BE2C (cell line): ENCODE results near the gene LYPD3.

ENCODE experiments used
- DNase-seq: peaks from one replicate; pipeline ENCODE4 v3.0.0-alpha.2; 2020
- H3K27me3 ChIP-seq: fragments of 250-450 bp; sonication (Bioruptor Pico); 2 replicates; pipeline ENCODE4 v1.5.1; 2020; ENCODE audit warnings: mild to moderate bottlenecking
- H3K36me3 ChIP-seq: fragments of 250-450 bp; sonication (Bioruptor Pico); 2 replicates; pipeline ENCODE4 v1.5.1; 2020; ENCODE audit warnings: mild to moderate bottlenecking
- H3K4me1 ChIP-seq: fragments of 250-450 bp; sonication (Bioruptor Pico); 2 replicates; pipeline ENCODE4 v1.5.1; 2020
- H3K4me3 ChIP-seq: 2 replicates; pipeline ENCODE4 v1.5.1; 2011; ENCODE audit warnings: low read depth, low read length
- H3K9me3 ChIP-seq: fragments of 250-450 bp; sonication (Bioruptor Pico); 2 replicates; pipeline ENCODE4 v1.5.1; 2020
- CTCF ChIP-seq: IDR thresholded peaks from 2 replicates; pipeline ENCODE4 v1.5.1; 2012; ENCODE audit warnings: mild to moderate bottlenecking, low read depth, low read length

The LYPD3 gene

GRCh38 chr19:43482193-43482592 is 16.8 kb upstream of the LYPD3 start:
- Histone ChIP-seq H3K4me1 (no peaks in the 10 kb centered on the region), H3K4me3 (no peak overlapping the region), H3K27me3 (no peaks in the 10 kb centered on the region), H3K36me3 (no peaks in the 10 kb centered on the region), H3K9me3 (no peaks in the 10 kb centered on the region)
- TF ChIP-seq CTCF = no peak
- no peak for DNase-seq

- no peak for TF ChIP-seq CTCF
- H3K4me1 ChIP-seq = no peaks in the 10 kb centered on the region
These were observed 16.3 kb upstream of the LYPD3 start for GRCh38 chr19:43481701-43482100.

GRCh38 chr19:43480574-43480973 is 15.2 kb upstream of the LYPD3 start:
- no peaks in the 10 kb centered on the region for H3K27me3 ChIP-seq
- H3K36me3 ChIP-seq = no peaks in the 10 kb centered on the region
- DNase-seq = no peak
- H3K4me1 ChIP-seq = no peaks in the 10 kb centered on the region
- H3K4me3 ChIP-seq = no peak overlapping the region
- no peak for TF ChIP-seq CTCF
- H3K9me3 ChIP-seq = no peaks in the 10 kb centered on the region

More at GRCh38 chr19:43481701-43482100, 16.3 kb upstream of the LYPD3 start:
- H3K36me3 ChIP-seq = no peaks in the 10 kb centered on the region
- DNase-seq = no peak
- H3K9me3 ChIP-seq = no peaks in the 10 kb centered on the region
- H3K4me3 ChIP-seq = no peak overlapping the region
- no peaks in the 10 kb centered on the region for H3K27me3 ChIP-seq

- TF ChIP-seq CTCF = no peak
- DNase-seq = no peak
- H3K9me3 ChIP-seq = no peaks in the 10 kb centered on the region
- no peaks in the 10 kb centered on the region for H3K4me1 ChIP-seq
- no peaks in the 10 kb centered on the region for H3K27me3 ChIP-seq
- H3K36me3 ChIP-seq = no peaks in the 10 kb centered on the region
- H3K4me3 ChIP-seq = no peak overlapping the region
These were observed 14.7 kb upstream of the LYPD3 start for GRCh38 chr19:43479961-43480561.

GRCh38 chr19:43479226-43479625 is 13.8 kb upstream of the LYPD3 start:
- no peaks in the 10 kb centered on the region for H3K27me3 ChIP-seq
- H3K4me1 ChIP-seq = no peaks in the 10 kb centered on the region
- H3K36me3 ChIP-seq = no peaks in the 10 kb centered on the region
- H3K9me3 ChIP-seq = no peaks in the 10 kb centered on the region
- no peak for TF ChIP-seq CTCF
- H3K4me3 ChIP-seq = no peak overlapping the region
- no peak for DNase-seq

GRCh38 chr19:43478323-43478722 is 12.9 kb upstream of the LYPD3 start:
- Histone ChIP-seq H3K4me1 (no peaks in the 10 kb centered on the region), H3K4me3 (no peak overlapping the region), H3K27me3 (no peaks in the 10 kb centered on the region), H3K36me3 (no peaks in the 10 kb centered on the region), H3K9me3 (no peaks in the 10 kb centered on the region; the same call in 1 of the 2 replicates)
- TF ChIP-seq CTCF = no peak
- DNase-seq = no peak
